Keratinocyte (primary cell): ENCODE results near the gene PRSS36. TPM values are rescaled to one million over a fixed set of nuclear protein-coding genes. Genes with fewer than 3 reads are reported as not detected.

Experiments used
- DNase-seq: peaks from one replicate; pipeline ENCODE4 v3.0.0-alpha.2; 2011; ENCODE audit warnings: low read depth, missing footprints, low spot score
- FAIRE-seq: peaks from 2 replicates; lab custom pipeline; 2011; peaks lifted over from hg19 to GRCh38; lab: Jason Lieb, UNC
- H2AFZ ChIP-seq: 2 replicates; pipeline ENCODE4 v1.6.0; 2012; ENCODE audit warnings: low read length, control low read depth, inconsistent platforms; ENCODE audit not compliant: control insufficient read depth
- H3K27ac ChIP-seq: 2 replicates; pipeline ENCODE4 v1.5.1; 2011; ENCODE audit warnings: low read length; ENCODE audit not compliant: control insufficient read depth, insufficient read depth
- H3K27me3 ChIP-seq: 3 replicates; pipeline ENCODE4 v1.6.0; 2011; ENCODE audit warnings: low read length; ENCODE audit not compliant: control insufficient read depth, insufficient read depth; ENCODE audit errors: extremely low read depth
- H3K36me3 ChIP-seq, 2 experiments: 2 replicates in 1 of 2; 3 replicates in 1 of 2; pipeline ENCODE4 v1.5.1; 2011; ENCODE audit warnings: low read length in 2 of 2, mild to moderate bottlenecking in 1 of 2; ENCODE audit not compliant: control insufficient read depth in 2 of 2, insufficient read depth in 2 of 2; ENCODE audit errors: extremely low read depth in 1 of 2
- H3K4me1 ChIP-seq: 3 replicates; pipeline ENCODE4 v1.5.1; 2011; ENCODE audit warnings: low read length; ENCODE audit not compliant: control insufficient read depth, insufficient read depth; ENCODE audit errors: extremely low read depth
- H3K4me2 ChIP-seq: 3 replicates; pipeline ENCODE4 v1.6.0; 2011; ENCODE audit warnings: low read depth, low read length; ENCODE audit not compliant: control insufficient read depth, insufficient read depth; ENCODE audit errors: extremely low read depth
- H3K4me3 ChIP-seq, 3 experiments: fragments of 200-600 bp in 1 of 3; sonication (generic) in 1 of 3; 2 replicates in 2 of 3; 3 replicates in 1 of 3; pipeline ENCODE4 v1.5.1; 2011 to 2016; ENCODE audit warnings: low read length in 3 of 3, mild to moderate bottlenecking in 3 of 3, control low read depth in 2 of 3, inconsistent platforms in 1 of 3, low read depth in 1 of 3, mixed read lengths in 1 of 3, mixed run types in 1 of 3, moderate library complexity in 1 of 3; ENCODE audit not compliant: control insufficient read depth in 2 of 3, insufficient read depth in 2 of 3; ENCODE audit errors: extremely low read depth in 1 of 3
- H3K79me2 ChIP-seq: 2 replicates; pipeline ENCODE4 v1.6.0; 2012; ENCODE audit warnings: low read length; ENCODE audit not compliant: control insufficient read depth, insufficient read depth
- H3K9ac ChIP-seq: 3 replicates; pipeline ENCODE4 v1.6.0; 2011; ENCODE audit warnings: low read length; ENCODE audit not compliant: control insufficient read depth, insufficient read depth; ENCODE audit errors: extremely low read depth
- H3K9me1 ChIP-seq: 3 replicates; pipeline ENCODE4 v1.6.0; 2011; ENCODE audit warnings: low read length; ENCODE audit not compliant: control insufficient read depth, insufficient read depth; ENCODE audit errors: extremely low read depth
- H3K9me3 ChIP-seq: 2 replicates; pipeline ENCODE4 v1.5.1; 2012; ENCODE audit warnings: low read depth, low read length; ENCODE audit not compliant: control insufficient read depth
- H4K20me1 ChIP-seq: 3 replicates; pipeline ENCODE4 v1.6.0; 2011; ENCODE audit warnings: low read length; ENCODE audit not compliant: control insufficient read depth, insufficient read depth; ENCODE audit errors: extremely low read depth
- CTCF ChIP-seq, 3 experiments: IDR thresholded peaks in 1 of 3; conservative IDR thresholded peaks in 1 of 3; optimal IDR thresholded peaks in 1 of 3; 2 replicates in 2 of 3; 3 replicates in 1 of 3; pipeline versions ENCODE3 to v1.5.1; 2011; ENCODE audit warnings: low read length in 3 of 3, mild to moderate bottlenecking in 3 of 3, moderate library complexity in 2 of 3, control low read depth in 1 of 3, inconsistent platforms in 1 of 3; ENCODE audit not compliant: insufficient read depth in 2 of 3; ENCODE audit errors: extremely low read depth in 1 of 3
- EZH2 ChIP-seq: IDR thresholded peaks from one replicate; pipeline ENCODE4 v1.6.1; 2012; ENCODE audit warnings: inconsistent platforms, mild to moderate bottlenecking, low read length, moderate library complexity
- dilution Hi-C: fragments of 300-500 bp; cut with MboI; formaldehyde crosslinking; loops from one replicate; pipeline ENCODE4 v1.7.0; 2020; ENCODE audit warnings: low sequenced_read_pairs; ENCODE audit not compliant: extremely low pct_ligation_motif_present
- polyA plus RNA-seq, 5 experiments: library from polyadenylated mRNA; depleted of rRNA in 3 of 5; stranded (reverse) in 3 of 5; stranded (forward) in 1 of 5; unstranded in 1 of 5; fragments of >200 nt; gene quantifications; 1 replicate in 1 of 5; 2 replicates in 3 of 5; 3 replicates in 1 of 5; pipeline versions ENCODE4 v1.2.1 to v1.2.3, GENCODE V29; 2011 to 2012; ENCODE audit warnings: missing spikeins in 2 of 5, low read depth in 1 of 5, low replicate concordance in 1 of 5

Gene PRSS36
- polyA plus RNA-seq, 1 donor (not counting 4 experiments of a cell fraction or from before 2014, with no cell fraction given), result 0.43 TPM

GRCh38 chr16:31187808-31188189 lies 37.9 kb upstream of the PRSS36 start:
- H3K4me1 ChIP-seq, result peaks cover 4% of the 10 kb centered on the region
- dilution Hi-C loops, result no loop called here
- H3K9me3 ChIP-seq, result no peaks in the 10 kb centered on the region
- no peak for DNase-seq
- H3K27me3 ChIP-seq, result no peaks in the 10 kb centered on the region
- no peak overlapping the region for H3K9ac ChIP-seq
- TF ChIP-seq CTCF (optimal IDR thresholded peaks at IDR 0.05 in 1 of 3, IDR thresholded peaks at IDR 0.05 in 1 of 3, conservative IDR thresholded peaks at IDR 0.05 in 1 of 3; ENCODE audit: extremely low read depth in 1 of 3, insufficient read depth in 2 of 3, low read length in 3 of 3) (no peak), EZH2 (no peak)
- H3K4me3 ChIP-seq, result no peak overlapping the region
- H3K4me2 ChIP-seq, result no peak overlapping the region
- H3K27ac ChIP-seq, result no peak overlapping the region
- no peak overlapping the region for H2AFZ ChIP-seq
- H4K20me1 ChIP-seq, result peaks cover 39% of the 10 kb centered on the region
- peaks cover 61 to 93% of the 10 kb centered on the region in 2 experiments for H3K36me3 ChIP-seq
- peaks cover 63% of the 10 kb centered on the region for H3K79me2 ChIP-seq
- H3K9me1 ChIP-seq, result peaks cover 1% of the 10 kb centered on the region
- FAIRE-seq, result no peak

- TF ChIP-seq EZH2 (no peak), CTCF (optimal IDR thresholded peaks at IDR 0.05 in 1 of 3, IDR thresholded peaks at IDR 0.05 in 1 of 3, conservative IDR thresholded peaks at IDR 0.05 in 1 of 3; ENCODE audit: extremely low read depth in 1 of 3, insufficient read depth in 2 of 3, low read length in 3 of 3) (no peak)
- H3K4me2 ChIP-seq, result no peak overlapping the region
- DNase-seq (no peak), FAIRE-seq (no peak)
- no peak overlapping the region for H3K27ac ChIP-seq
- peaks cover 62 to 95% of the 10 kb centered on the region in 2 experiments for H3K36me3 ChIP-seq
- H2AFZ ChIP-seq, result no peak overlapping the region
- no peaks in the 10 kb centered on the region for H3K9me3 ChIP-seq
- no peak overlapping the region for H3K4me3 ChIP-seq
- H4K20me1 ChIP-seq, result peaks cover 46% of the 10 kb centered on the region
- no peak overlapping the region for H3K9ac ChIP-seq
- dilution Hi-C loops, result no loop called here
- H3K79me2 ChIP-seq, result peaks cover 69% of the 10 kb centered on the region
- H3K9me1 ChIP-seq, result peaks cover 6% of the 10 kb centered on the region
- H3K4me1 ChIP-seq, result peaks cover 10% of the 10 kb centered on the region
- H3K27me3 ChIP-seq, result no peaks in the 10 kb centered on the region
Measured at GRCh38 chr16:31186930-31187807, 37.3 kb upstream of the PRSS36 start.
